Keratinocyte (primary cell): ENCODE measurements around the gene POLD3.

Experiments
- CTCF ChIP-seq, 3 experiments: IDR thresholded peaks in 1 of 3; conservative IDR thresholded peaks in 1 of 3; optimal IDR thresholded peaks in 1 of 3; 2 replicates in 2 of 3; 3 replicates in 1 of 3; pipeline versions ENCODE3 to v1.5.1; 2011; ENCODE audit warnings: low read length in 3 of 3, mild to moderate bottlenecking in 3 of 3, moderate library complexity in 2 of 3, control low read depth in 1 of 3, inconsistent platforms in 1 of 3; ENCODE audit not compliant: insufficient read depth in 2 of 3; ENCODE audit errors: extremely low read depth in 1 of 3
- EZH2 ChIP-seq: IDR thresholded peaks from one replicate; pipeline ENCODE4 v1.6.1; 2012; ENCODE audit warnings: inconsistent platforms, mild to moderate bottlenecking, low read length, moderate library complexity

DNA sequence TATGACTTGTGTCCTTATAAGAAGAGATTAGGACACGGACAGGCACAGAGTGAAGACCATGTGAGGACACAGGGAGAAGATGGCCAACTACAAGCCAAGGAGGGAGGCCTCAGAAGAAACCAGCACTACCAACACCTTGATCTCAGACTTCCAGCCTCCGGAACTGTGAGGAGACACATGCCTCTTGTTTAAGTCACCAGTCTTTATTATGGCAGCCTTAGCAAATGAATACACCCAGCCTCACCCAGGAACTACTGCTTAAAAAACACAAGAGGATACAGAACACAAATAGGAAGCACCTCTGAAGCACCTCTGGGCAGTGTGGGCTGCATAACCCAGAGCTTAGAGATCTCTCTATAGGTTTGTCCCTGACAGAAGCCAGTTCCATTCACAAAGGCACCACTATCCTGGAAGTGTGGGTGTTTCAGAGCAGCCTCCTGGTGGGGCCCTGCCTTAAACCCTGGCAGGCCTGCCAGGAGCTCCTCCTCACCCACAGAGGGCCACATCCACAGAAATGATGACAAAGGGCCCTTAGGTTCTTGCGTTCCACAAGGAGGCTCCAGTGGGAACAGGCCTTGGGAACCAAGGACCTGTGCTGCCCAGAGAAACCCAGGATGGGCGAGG is 80.1 kb downstream of the POLD3 start:
- TF ChIP-seq CTCF (optimal IDR thresholded peaks at IDR 0.05 in 1 of 3, IDR thresholded peaks at IDR 0.05 in 1 of 3, conservative IDR thresholded peaks at IDR 0.05 in 1 of 3; ENCODE audit: extremely low read depth in 1 of 3, insufficient read depth in 2 of 3, low read length in 3 of 3) (no peak), EZH2 (no peak)
